Measurements from ENCODE around the gene SLC38A5. TPM values are rescaled to one million over a fixed set of nuclear protein-coding genes. Genes with fewer than 3 reads are reported as not detected.

SLC38A5 gene
- polyA plus RNA-seq, 1 of the 3 experiments (the other 2 are of a cell fraction) = 0.33 TPM

DNA sequence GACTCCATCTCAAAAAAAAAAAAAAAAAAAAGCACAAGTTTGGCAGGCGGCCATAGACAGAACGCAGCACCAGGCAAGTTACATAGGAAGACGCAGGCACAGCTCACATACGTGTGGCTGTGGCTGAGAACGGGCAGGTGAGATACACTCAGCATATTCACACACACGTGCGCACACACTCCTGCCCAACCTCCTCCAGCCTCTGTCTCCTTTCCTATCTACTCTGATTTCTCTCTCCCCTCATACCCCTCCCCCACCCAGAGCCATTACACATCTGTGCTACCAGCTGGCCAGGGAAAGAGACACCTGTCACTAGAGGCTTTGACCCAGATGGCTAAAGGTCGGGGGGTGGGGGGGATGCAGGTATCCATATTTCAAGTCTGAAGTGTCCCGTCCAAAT lies 2.2 kb upstream of the SLC38A5 start:
- Histone ChIP-seq H3K9me3 (no peaks in the 10 kb centered on the region), H3K4me3 (ENCODE audit: low read depth in 2 of 2, low read length in 1 of 2) (no peak overlapping the region), H3K9me2 (no peaks in the 10 kb centered on the region), H3K27ac (ENCODE audit: low read depth in 2 of 2, low read length in 1 of 2) (no peak overlapping the region), H4K20me1 (ENCODE audit: insufficient read depth) (no peaks in the 10 kb centered on the region), H3K9ac (no peak overlapping the region), H3K79me2 (ENCODE audit: insufficient read depth) (peaks cover 12% of the 10 kb centered on the region), H3K4me2 (no peak overlapping the region), H3F3A (replicated peaks; ENCODE audit: insufficient read depth) (no peaks in the 10 kb centered on the region), H3K36me3 (replicated peaks in 1 of 2; ENCODE audit: control insufficient read depth in 1 of 2, insufficient read depth in 2 of 2, low read length in 1 of 2) (no peaks in the 10 kb centered on the region), H2AFZ (ENCODE audit: low read depth) (no peak overlapping the region), H3K4me1 (ENCODE audit: control insufficient read depth in 1 of 2, insufficient read depth in 2 of 2, low read depth in 1 of 2, low read length in 1 of 2) (no peaks in the 10 kb centered on the region; a peak in 1 of 4 replicates), H3K27me3 (ENCODE audit: insufficient read depth) (no peaks in the 10 kb centered on the region; the same call in 1 of the 2 replicates)
- WGBS (ENCODE audit: low lambda C conversion rate) = 46% methylated on average over 9 of the region's 9 CpGs
- TF ChIP-seq POLR2AphosphoS5 (IDR thresholded peaks at IDR 0.05; ENCODE audit: low read depth, low read length) (no peak), YY1 (IDR thresholded peaks at IDR 0.05; ENCODE audit: low read depth) (no peak)
- DNase-seq = peak; percentile 11
- CTCF ChIA-PET = no interaction called here
- POLR2A ChIA-PET = no interaction called here

DNA sequence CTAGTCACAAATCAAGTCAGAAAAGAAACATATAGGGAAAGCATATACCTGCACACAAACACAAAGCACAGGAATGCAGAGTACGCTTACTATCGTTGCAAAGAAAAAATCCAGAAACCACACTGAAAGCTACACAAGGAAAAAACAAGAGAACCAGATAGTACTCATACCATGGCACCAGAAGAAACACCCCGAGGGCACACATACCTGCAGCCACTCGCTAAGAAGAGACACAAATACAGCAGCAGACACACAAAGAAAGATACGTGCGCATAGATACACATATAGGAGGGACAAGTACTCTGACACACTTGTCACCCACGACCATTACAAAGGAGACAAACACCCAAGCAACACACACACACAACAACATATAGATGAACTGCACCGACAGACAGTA lies 1.4 kb upstream of the SLC38A5 start:
- DNase-seq = no peak
- Histone ChIP-seq H3K4me3 (ENCODE audit: low read depth in 2 of 2, low read length in 1 of 2) (no peak overlapping the region), H4K20me1 (ENCODE audit: insufficient read depth) (no peaks in the 10 kb centered on the region), H3K36me3 (replicated peaks in 1 of 2; ENCODE audit: control insufficient read depth in 1 of 2, insufficient read depth in 2 of 2, low read length in 1 of 2) (no peaks in the 10 kb centered on the region), H3K79me2 (ENCODE audit: insufficient read depth) (peaks cover 5% of the 10 kb centered on the region), H3K27me3 (ENCODE audit: insufficient read depth) (no peaks in the 10 kb centered on the region; the same call in 1 of the 2 replicates), H3K4me1 (ENCODE audit: control insufficient read depth in 1 of 2, insufficient read depth in 2 of 2, low read depth in 1 of 2, low read length in 1 of 2) (no peaks in the 10 kb centered on the region; a peak in 1 of 4 replicates), H3K27ac (ENCODE audit: low read depth in 2 of 2, low read length in 1 of 2) (no peak overlapping the region), H3K9me3 (no peaks in the 10 kb centered on the region), H3K9ac (no peak overlapping the region), H3F3A (replicated peaks; ENCODE audit: insufficient read depth) (no peaks in the 10 kb centered on the region), H3K9me2 (no peaks in the 10 kb centered on the region), H3K4me2 (no peak overlapping the region), H2AFZ (ENCODE audit: low read depth) (no peak overlapping the region)
- ChIA-PET CTCF (no interaction called here), POLR2A (interaction anchor here (0.5 kb wide), 1 partner anchor 720 kb away, joined by 3 read pairs; no protein-coding TSS in a partner anchor)
- WGBS (ENCODE audit: low lambda C conversion rate) = 45% methylated on average over 8 of the region's 8 CpGs
- TF ChIP-seq, protein P1, sequence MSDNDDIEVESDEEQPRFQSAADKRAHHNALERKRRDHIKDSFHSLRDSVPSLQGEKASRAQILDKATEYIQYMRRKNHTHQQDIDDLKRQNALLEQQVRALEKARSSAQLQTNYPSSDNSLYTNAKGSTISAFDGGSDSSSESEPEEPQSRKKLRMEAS (IDR thresholded peaks at IDR 0.05; ENCODE audit: low read depth) = no peak

GRCh38 chrX:48470833-48471118 lies 716 bp upstream of the SLC38A5 start:
- H3K36me3 ChIP-seq (replicated peaks in 1 of 2; ENCODE audit: control insufficient read depth in 1 of 2, insufficient read depth in 2 of 2, low read length in 1 of 2) = no peaks in the 10 kb centered on the region
- no peaks in the 10 kb centered on the region for H3F3A ChIP-seq (replicated peaks; ENCODE audit: insufficient read depth)
- no peak overlapping the region for H3K9ac ChIP-seq
- H3K4me2 ChIP-seq = no peak overlapping the region
- no peaks in the 10 kb centered on the region for H4K20me1 ChIP-seq (ENCODE audit: insufficient read depth)
- 68% methylated on average over 8 of the region's 9 CpGs for WGBS (ENCODE audit: low lambda C conversion rate)
- H3K9me3 ChIP-seq = no peaks in the 10 kb centered on the region
- H3K4me1 ChIP-seq (ENCODE audit: control insufficient read depth in 1 of 2, insufficient read depth in 2 of 2, low read depth in 1 of 2, low read length in 1 of 2) = peaks cover 0 to 2% of the 10 kb centered on the region in 2 experiments; a peak in 1 of 4 replicates
- no peaks in the 10 kb centered on the region for H3K9me2 ChIP-seq
- no peak overlapping the region for H2AFZ ChIP-seq (ENCODE audit: low read depth)
- no peak overlapping the region for H3K4me3 ChIP-seq (ENCODE audit: low read depth in 2 of 2, low read length in 1 of 2)
- no peaks in the 10 kb centered on the region for H3K79me2 ChIP-seq (ENCODE audit: insufficient read depth)
- ChIA-PET CTCF (no interaction called here), POLR2A (interaction anchor here (0.5 kb wide), 1 partner anchor 720 kb away, joined by 3 read pairs; no protein-coding TSS in a partner anchor)
- no peak overlapping the region for H3K27ac ChIP-seq (ENCODE audit: low read depth in 2 of 2, low read length in 1 of 2)
- no peaks in the 10 kb centered on the region; the same call in 1 of the 2 replicates for H3K27me3 ChIP-seq (ENCODE audit: insufficient read depth)
- no peak for TF ChIP-seq GATA2 (CRISPR knock-in tag; IDR thresholded peaks at IDR 0.05)
- TF ChIP-seq RXRA (IDR thresholded peaks at IDR 0.05; ENCODE audit: borderline replicate concordance, low read depth) = no peak
- no peak for TF ChIP-seq NFIC (IDR thresholded peaks at IDR 0.05; ENCODE audit: borderline replicate concordance)
- no peak for TF ChIP-seq FOXJ3 (CRISPR knock-in tag; IDR thresholded peaks at IDR 0.05)
- TF ChIP-seq FOXM1 (IDR thresholded peaks at IDR 0.05; ENCODE audit: low read depth) = no peak
- TF ChIP-seq, protein P2, sequence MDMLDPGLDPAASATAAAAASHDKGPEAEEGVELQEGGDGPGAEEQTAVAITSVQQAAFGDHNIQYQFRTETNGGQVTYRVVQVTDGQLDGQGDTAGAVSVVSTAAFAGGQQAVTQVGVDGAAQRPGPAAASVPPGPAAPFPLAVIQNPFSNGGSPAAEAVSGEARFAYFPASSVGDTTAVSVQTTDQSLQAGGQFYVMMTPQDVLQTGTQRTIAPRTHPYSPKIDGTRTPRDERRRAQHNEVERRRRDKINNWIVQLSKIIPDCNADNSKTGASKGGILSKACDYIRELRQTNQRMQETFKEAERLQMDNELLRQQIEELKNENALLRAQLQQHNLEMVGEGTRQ (IDR thresholded peaks at IDR 0.05; ENCODE audit: borderline replicate concordance, low read depth, low read length) = no peak
- TF ChIP-seq RCOR1 (IDR thresholded peaks at IDR 0.05; ENCODE audit: low read length) = no peak
- TF ChIP-seq, protein P3, sequence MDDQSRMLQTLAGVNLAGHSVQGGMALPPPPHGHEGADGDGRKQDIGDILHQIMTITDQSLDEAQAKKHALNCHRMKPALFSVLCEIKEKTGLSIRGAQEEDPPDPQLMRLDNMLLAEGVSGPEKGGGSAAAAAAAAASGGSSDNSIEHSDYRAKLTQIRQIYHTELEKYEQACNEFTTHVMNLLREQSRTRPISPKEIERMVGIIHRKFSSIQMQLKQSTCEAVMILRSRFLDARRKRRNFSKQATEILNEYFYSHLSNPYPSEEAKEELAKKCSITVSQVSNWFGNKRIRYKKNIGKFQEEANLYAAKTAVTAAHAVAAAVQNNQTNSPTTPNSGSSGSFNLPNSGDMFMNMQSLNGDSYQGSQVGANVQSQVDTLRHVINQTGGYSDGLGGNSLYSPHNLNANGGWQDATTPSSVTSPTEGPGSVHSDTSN (IDR thresholded peaks at IDR 0.05) = no peak
- TF ChIP-seq, protein P4, sequence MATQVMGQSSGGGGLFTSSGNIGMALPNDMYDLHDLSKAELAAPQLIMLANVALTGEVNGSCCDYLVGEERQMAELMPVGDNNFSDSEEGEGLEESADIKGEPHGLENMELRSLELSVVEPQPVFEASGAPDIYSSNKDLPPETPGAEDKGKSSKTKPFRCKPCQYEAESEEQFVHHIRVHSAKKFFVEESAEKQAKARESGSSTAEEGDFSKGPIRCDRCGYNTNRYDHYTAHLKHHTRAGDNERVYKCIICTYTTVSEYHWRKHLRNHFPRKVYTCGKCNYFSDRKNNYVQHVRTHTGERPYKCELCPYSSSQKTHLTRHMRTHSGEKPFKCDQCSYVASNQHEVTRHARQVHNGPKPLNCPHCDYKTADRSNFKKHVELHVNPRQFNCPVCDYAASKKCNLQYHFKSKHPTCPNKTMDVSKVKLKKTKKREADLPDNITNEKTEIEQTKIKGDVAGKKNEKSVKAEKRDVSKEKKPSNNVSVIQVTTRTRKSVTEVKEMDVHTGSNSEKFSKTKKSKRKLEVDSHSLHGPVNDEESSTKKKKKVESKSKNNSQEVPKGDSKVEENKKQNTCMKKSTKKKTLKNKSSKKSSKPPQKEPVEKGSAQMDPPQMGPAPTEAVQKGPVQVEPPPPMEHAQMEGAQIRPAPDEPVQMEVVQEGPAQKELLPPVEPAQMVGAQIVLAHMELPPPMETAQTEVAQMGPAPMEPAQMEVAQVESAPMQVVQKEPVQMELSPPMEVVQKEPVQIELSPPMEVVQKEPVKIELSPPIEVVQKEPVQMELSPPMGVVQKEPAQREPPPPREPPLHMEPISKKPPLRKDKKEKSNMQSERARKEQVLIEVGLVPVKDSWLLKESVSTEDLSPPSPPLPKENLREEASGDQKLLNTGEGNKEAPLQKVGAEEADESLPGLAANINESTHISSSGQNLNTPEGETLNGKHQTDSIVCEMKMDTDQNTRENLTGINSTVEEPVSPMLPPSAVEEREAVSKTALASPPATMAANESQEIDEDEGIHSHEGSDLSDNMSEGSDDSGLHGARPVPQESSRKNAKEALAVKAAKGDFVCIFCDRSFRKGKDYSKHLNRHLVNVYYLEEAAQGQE (IDR thresholded peaks at IDR 0.05; ENCODE audit: low read depth, low read length) = no peak
- no peak for DNase-seq

Data from SK-N-SH (cell line).